Breast epithelium (tissue), 3 donors: ENCODE results near the gene STIM1.

Experiments used
- POLR2A ChIP-seq: fragments of 450-650 bp; IDR thresholded peaks from one replicate; pipeline ENCODE4 v1.6.1; 2016; ENCODE audit warnings: antibody characterized with exemption, mild to moderate bottlenecking, moderate library complexity
- POLR2AphosphoS5 ChIP-seq, 3 donors: sonication (generic); formaldehyde crosslinking; IDR thresholded peaks; one replicate each; pipeline ENCODE4 v1.6.1; 2017; ENCODE audit warnings: antibody characterized with exemption in 3 of 3
- TF ChIP-seq, protein P1 (sequence below), 3 donors: fragments of 450-650 bp; IDR thresholded peaks; one replicate each; pipeline ENCODE4 v1.5.1; 2016 to 2017; ENCODE audit warnings: antibody characterized with exemption in 3 of 3, mild to moderate bottlenecking in 3 of 3, moderate library complexity in 3 of 3

DNA sequence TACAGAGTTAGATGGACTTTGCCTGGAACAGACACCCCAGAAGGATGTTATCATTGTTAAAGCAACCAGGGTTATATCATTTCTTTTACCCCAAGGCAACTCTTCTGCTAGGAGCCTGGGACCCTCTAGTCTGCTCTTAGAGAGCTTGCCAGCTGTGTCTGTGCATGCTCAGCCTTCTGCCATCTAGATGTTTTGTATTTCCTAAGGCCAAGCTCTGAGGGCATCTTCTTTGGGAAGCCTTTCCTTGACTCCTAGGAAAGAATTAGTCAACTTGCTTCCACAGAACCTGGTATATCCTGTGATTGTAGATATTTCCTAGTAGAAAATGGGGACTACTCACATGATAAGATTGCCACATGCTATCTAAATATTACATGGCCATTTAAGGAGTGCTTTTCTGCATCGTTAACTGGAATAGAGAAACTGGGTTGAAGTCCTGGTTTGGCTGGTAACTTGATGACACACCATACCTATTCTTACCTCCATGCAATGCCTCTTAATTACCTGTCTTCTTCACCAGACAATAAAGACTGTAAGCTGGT, 87.6 kb downstream of the STIM1 start:
- TF ChIP-seq, protein P1, sequence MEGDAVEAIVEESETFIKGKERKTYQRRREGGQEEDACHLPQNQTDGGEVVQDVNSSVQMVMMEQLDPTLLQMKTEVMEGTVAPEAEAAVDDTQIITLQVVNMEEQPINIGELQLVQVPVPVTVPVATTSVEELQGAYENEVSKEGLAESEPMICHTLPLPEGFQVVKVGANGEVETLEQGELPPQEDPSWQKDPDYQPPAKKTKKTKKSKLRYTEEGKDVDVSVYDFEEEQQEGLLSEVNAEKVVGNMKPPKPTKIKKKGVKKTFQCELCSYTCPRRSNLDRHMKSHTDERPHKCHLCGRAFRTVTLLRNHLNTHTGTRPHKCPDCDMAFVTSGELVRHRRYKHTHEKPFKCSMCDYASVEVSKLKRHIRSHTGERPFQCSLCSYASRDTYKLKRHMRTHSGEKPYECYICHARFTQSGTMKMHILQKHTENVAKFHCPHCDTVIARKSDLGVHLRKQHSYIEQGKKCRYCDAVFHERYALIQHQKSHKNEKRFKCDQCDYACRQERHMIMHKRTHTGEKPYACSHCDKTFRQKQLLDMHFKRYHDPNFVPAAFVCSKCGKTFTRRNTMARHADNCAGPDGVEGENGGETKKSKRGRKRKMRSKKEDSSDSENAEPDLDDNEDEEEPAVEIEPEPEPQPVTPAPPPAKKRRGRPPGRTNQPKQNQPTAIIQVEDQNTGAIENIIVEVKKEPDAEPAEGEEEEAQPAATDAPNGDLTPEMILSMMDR (IDR thresholded peaks at IDR 0.05), result no peak
- no peak for TF ChIP-seq POLR2AphosphoS5 (IDR thresholded peaks at IDR 0.05)
- TF ChIP-seq POLR2A, result no peak
